Thyroid gland (tissue), 4 donors: ENCODE measurements around the gene SERPINB6.

Experiments used
- POLR2A ChIP-seq, 2 donors: fragments of 450-650 bp; IDR thresholded peaks; one replicate each; pipeline ENCODE4 v1.6.1; 2017; ENCODE audit warnings: antibody characterized with exemption in 2 of 2, mild to moderate bottlenecking in 2 of 2, moderate library complexity in 1 of 2
- TF ChIP-seq, protein P1 (sequence below), 6 experiments: fragments of 200-600 bp in 3 of 6; fragments of 450-650 bp in 3 of 6; sonication (generic) in 3 of 6; IDR thresholded peaks; one replicate each; pipeline ENCODE4 v1.5.1; 2016 to 2019; ENCODE audit warnings: antibody characterized with exemption in 6 of 6, mild to moderate bottlenecking in 2 of 6, inconsistent platforms in 1 of 6, moderate library complexity in 1 of 6

DNA sequence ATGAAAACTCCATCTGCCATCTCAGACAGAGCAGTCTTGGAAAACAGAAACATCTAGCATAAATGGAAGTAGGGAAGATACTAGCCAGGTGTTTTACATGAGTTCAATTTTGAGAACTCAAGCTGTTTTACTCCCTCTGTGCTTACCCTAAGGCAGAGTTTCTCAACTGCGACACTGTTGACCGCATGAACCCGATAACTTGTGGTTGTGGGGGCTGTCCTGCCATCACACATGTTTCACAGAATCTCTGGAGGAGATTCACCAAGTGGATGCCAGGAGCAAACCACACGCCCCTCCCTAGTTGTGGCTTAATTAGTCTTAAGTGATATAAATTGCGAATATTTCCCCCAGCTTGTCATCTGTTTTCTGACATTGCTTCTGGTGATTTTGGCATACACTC is 2.3 kb upstream of the SERPINB6 start:
- TF ChIP-seq, protein P1, sequence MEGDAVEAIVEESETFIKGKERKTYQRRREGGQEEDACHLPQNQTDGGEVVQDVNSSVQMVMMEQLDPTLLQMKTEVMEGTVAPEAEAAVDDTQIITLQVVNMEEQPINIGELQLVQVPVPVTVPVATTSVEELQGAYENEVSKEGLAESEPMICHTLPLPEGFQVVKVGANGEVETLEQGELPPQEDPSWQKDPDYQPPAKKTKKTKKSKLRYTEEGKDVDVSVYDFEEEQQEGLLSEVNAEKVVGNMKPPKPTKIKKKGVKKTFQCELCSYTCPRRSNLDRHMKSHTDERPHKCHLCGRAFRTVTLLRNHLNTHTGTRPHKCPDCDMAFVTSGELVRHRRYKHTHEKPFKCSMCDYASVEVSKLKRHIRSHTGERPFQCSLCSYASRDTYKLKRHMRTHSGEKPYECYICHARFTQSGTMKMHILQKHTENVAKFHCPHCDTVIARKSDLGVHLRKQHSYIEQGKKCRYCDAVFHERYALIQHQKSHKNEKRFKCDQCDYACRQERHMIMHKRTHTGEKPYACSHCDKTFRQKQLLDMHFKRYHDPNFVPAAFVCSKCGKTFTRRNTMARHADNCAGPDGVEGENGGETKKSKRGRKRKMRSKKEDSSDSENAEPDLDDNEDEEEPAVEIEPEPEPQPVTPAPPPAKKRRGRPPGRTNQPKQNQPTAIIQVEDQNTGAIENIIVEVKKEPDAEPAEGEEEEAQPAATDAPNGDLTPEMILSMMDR (IDR thresholded peaks at IDR 0.05), result no peak
- no peak for TF ChIP-seq POLR2A (IDR thresholded peaks at IDR 0.05)
